ENCODE measurements around the gene TMEM245.
"Not testable (repeated sequence)": the region's sequence is repeated elsewhere in the genome, so short reads cannot be mapped to it uniquely, and the experiment has no call there.

TMEM245 gene

DNA sequence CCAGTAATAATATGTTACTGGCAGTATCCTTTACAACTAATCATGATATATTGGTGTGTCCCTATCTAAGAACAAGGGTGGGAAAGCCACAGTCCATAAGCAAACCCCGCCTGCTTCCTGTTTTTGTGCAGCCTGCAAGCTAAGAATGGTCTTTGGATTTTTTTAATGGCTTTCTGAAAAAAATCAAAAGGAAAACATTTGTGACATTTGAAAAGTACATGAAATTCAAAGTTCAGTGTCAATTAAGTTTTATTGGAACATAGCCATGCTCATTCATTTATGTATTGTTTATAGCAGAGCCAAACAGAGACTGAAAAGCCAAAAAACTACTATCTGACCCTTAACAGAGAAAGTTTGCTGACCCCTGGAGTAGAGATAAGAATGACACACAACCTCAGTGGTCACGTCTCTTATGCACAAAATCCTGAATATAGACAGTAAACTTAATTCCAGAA lies 12.8 kb upstream of the TMEM245 start:
- DNase-seq: no peak

DNA sequence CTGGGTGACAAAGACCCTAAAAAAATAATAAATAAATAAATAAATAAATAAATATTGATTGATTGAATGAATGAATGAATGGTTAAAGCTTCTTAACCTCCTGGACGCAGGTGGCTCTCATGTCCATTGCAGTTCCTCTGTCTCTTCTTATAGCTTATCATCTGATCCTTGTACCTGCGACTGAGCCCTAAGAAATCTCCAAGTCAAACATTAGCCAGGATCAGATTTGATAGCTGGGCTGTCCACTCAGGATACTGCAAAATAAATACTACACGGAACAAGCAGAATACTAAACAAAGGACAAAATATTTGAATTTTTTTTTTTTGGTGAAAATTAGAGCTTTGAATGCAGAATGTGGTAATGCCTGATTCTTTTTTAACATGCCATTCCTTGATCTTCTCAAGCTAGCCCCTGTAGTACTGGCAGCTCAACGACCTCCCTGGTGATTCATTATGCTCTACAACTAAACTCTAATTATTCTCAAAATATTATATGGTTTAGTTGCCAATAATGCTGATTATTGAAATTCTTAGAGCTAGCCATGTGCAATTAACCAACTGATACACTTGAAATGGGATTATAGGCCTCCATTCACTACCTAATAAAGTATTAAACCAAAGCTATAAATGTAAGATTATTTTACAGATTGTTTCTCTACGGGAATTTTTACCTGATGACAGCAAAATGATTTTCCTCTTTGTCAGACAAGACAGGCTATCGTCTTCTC lies 9.9 kb upstream of the TMEM245 start:
- DNase-seq: no peak

DNA sequence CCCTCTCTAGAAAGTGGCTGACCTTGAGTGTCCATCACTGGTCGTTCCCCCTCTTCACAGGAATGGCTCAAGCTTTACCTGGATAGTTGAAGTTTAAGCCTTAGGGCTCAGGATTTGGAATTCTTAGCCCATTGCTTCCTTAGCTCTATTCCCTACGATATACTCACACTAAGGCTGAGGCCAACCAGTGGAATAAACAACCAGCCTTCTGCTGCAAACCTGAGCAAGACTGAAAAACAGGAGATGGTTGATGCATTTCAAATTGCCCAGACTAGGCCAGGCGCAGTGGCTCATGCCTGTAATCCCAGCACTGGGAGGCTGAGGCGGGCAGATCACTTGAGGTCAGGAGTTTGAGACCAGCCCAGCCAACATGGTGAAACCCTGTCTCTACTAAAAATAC lies 6.9 kb upstream of the TMEM245 start:
- DNase-seq: not testable (repeated sequence)

DNA sequence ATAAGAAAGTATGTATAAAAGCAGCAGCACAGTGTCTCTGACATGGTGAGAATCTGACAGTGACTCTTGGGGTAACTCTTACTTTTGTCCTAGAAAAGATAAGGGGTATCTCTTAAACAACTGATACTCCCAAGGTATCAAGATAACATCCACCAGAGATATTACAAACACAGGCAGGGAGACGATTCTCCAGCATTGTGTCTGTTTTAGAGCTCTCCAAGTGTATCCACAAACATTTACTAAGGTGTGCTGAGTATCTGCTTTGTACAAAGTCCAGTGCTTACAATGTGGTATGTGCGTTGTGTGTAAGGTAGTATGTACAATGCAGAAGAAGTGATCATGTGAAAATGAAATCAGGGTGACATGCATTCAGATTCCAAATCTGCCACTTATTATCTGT lies 4.4 kb upstream of the TMEM245 start:
- no peak for DNase-seq

DNA sequence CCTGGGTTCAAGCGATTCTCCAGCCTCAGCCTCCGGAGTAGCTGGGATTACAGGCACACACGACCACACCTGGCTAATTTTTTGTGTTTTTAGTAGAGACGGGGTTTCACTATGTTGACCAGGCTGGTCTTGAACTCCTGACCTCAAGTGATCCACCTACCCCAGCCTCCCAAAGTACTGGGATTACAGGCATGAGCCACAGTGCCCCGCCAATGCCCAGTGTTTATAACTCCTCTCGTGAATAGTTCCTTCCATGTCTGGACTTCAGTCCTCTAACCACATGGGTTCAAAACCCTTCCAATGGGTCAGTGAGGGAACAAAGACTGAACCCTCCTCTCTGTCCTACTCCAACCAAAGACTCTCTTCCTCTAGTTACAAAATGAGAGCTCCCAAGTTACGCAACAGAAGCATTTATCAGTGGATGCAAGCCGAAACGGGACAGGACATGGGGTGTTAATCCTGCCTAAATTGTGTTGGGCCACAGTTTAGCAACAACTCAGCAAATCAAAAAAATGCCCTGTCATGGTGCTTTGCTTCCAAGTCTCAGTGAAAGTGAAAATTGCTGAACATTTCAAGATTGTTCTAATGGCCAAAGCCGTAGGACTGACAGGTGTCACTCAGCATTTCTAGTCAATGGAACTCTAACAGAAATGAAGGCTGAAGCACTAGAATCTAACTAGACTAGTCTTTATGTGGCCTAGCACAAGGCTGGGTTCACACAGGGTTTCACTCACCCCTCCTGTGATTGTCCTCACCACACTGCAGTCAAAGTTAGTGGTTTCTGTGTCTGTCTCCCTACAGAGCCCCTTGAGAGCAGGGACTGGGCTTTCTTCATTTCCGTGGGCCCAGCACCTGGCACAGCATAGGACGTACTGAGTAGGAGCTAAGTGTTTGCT lies 3.2 kb upstream of the TMEM245 start:
- DNase-seq: no peak

DNA sequence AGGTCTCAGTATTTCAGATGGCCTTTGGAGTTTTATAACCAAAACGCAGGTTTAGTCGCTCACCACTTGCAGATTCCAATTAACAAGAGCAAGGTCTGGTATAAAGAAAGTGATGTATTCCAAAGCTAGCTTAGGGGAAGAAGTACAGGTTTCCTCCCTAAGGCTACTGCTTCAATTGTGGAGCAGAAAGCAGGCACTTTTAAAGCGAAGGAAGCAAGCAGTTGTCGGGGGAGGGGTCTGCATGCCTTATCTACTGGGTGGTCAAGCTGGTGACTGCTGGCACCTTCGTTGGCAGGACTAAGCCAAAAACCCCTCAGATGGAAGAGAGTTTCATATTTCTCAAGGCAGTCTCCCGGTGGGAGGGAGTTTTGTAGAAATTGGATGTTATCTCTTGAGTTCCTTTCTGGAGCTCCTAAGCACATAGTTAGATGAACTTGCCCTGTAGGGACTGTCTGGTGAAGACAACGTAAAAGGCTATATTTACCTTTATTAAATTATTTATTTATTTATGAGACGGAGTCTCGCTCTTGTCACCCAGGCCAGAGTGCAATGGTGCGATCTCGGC lies 1.6 kb upstream of the TMEM245 start:
- no peak for DNase-seq

DNA sequence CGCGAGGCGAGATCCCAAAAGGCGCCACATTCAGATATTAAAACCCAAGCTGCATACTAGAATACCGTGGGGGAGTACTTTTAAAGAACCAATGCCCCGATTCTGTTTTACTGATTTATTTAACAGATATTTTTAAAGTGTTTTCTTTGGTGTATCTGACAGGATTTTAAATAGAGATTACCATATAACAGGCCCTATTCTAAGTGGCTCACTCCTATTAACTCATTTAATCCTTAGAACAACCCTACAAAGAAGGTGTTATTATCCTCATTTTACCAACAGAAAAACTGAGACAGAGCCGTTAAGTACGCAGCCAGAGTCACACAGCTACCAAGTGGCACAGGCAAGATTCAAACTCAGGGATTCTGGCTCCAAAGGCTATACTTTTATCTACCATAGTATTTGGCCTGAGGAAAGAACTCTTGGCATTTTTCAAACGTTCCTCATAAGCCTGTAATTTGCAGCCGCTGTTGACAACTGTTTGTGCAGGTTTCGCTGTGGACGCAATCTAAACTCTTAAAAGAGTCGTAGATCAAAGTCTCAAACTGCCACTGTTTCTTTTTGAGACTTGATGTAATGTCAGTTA lies 550 bp upstream of the TMEM245 start:
- no peak for DNase-seq

DNA sequence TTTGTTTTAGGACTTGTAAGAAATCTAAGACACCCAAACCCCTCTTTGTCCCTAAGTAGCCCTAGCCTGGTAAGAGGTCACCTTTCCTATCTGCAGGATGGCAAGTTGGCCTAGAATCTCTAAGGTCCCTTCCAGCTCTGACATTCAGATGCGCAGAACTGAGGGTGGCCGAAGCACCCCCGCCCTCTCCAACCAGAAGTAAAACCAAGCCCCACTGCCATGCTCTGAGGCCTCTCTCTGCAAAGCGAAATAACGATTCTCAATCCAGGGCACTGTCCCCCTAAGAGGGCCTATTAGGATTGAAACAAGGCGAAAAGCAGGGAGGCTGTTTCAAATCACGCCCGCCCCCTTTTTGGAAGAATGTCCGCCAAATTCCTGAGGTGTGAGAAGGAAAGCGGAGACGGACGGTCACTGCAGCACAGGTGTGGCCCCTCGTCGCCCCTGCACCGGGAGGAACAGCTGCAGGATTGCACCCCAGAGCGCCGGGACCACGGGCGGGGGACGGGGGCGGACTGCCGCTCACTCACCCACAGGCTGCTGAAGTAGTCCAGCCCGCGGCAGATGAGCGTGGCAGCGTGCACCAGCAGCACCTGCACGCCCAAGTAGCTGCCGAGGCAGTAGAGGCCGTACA lies 824 bp downstream of the TMEM245 start:
- DNase-seq: no peak

DNA sequence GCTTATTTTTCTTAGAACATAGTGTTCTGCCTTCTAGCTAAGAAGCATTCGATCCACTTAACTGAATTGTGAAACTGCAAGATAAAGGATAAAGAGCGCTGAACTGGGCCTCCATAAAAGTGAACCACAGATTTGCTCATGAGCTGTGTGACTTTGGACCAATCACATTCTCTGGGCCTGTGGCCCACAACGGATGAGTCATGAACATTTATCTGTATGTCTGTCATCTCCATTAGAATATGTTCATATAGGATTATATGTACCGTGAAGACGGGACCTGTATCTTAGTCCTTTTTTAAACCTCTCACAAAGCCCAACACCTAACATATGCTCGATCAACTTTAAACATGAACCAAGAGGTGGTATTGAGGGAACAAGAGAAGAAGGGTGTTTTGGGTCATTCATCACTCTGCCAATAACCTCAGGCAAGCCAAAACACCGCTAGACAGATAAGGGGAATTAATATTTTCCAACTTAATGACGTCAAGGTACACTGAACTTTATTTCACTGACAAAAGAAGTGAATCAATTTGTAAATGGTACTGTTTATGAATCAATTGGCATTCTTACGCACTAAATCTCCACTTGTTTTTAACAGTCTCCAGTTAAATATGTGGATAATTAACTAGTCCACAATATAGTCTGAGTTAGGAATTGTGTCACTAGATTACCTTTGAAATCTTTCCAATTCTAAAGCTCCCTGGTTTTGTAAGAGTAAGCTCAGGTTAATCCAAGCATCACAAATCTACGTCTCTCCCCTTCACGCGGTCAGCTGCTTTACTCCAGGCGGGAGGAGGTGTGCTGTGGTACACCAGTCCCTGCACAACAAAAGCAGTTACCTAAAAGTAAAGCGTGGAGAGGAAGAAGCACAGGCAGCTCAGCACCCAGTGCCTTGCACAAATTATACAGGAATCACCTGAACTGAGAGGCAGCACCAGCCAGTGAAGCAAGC lies 1.6 kb downstream of the TMEM245 start:
- DNase-seq: peak; percentile 61

DNA sequence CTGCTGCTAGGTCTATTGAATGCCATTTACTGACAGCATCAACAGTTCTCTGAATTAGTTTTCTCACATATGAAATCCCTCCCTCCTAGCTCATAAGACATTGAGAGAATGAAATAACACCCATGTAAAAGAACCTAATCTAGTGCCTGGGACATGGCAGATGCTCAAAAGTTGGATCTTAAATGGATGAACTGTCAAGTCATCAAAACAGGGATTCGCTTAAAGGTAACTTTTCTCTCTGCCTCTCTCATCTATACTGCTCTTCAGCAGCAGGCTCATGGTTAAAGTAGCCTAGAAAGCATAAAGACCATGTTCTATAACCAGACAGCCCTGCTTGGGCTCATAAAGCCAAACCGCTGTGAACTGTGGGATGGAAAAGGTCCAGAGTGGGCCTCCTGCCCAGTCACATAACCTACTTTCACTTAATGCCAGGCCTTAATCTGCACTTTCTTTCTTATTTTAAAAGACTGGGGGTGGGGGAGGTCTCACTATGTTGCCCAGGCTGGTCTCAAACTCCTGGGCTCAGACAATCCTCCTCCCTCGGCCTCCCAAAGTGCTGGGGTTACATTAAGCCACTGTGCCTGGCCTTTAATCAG lies 3.7 kb downstream of the TMEM245 start:
- no peak for DNase-seq

DNA sequence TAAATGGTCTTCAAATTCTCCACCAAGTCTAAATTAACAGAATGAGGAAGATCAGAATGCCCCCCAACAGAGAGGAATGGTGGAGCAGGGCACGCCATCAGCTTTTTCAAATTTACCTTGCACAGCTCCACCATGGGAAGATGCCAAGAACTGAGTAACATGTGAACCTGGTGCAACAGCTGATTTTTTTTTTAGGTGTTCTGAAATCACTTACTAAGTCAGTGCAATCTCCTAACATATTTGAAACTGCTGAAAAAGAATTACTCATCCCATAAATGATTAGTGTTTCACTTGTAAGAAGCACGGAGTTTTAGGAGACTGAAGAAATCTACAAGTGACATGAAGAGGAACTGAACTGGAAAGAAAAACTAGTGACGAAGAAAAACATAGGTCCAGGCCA lies 5.1 kb downstream of the TMEM245 start:
- no peak for DNase-seq

DNA sequence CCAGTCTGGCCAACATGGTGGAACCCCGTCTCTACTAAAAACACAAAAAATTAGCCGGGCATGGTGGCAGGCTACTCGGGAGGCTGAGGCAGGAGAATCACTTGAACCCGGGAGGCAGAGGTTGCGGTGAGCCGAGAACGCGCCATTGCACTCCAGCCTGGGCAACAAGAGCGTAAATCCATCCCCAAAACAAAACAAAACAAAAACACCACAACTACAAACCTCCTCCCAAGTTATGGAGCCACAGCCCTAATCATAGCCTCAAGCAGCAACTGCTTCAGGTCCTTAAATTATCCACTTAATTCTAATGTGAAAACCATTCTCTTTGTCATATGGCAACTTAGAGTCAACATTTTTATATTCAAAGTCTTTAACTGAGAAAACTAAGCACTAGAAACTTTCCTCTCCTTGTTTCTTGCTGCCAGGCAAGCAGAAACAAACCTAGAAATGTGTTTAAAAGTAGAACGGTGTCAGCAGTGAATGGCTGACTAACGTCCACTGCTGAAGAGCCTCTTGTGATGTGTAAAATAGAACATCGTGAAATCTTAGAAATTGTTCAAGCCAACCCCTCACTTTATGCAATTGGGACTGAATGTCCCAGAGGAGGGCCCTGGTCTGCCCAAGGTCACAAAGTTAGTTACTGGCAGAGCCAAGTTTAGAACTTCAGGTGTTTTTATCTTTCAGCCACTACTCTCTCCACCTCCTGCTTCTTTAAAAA lies 5.7 kb downstream of the TMEM245 start:
- no peak for DNase-seq

DNA sequence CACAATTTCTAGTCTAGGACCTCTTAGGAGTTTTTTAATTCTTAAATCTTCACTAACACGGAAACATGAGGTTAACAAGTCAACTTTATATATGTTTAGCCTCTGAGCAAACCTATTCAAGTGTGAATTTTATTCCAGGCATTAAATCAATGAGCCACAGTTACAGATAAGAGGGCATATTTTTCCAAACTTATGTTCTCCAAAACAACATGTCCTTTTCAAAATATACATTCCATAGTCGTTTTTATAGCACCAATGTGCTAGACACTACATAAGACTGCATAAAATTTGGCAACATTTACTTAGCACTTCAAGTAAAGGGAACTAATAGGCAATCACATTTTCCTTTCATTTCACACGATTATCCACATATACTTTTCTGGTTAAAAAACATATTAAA lies 6.5 kb downstream of the TMEM245 start:
- no peak for DNase-seq

DNA sequence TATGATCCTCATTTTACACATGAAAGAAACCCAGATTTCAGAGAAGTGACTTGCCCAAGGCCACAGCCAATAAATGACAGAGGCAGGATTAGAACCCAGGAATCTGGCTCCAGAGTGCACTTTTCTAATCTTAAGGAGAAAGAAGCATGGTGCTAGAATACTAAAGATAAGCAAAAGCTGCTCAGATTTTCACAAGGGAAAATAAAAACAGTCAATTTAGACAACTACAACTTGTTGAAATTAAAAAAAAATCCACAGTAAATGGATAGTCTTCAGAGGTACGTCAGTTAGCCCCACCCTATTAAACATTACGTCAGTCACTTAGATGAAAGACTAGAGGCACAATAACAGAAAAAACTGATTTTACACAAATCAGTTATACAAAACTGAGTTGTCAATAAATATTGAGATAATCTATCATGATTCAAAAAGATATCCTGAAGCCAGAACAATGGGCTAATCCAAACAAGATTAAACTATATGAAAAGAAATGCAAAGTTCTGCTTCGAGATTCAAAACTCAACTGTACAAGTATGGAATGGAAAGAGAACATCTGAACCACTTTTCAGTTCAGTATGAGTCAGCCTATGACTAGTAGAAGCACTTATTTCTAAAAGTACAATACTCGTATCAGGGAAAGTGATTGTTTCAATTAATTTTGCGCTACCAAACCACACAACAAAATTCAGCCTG lies 9.3 kb downstream of the TMEM245 start:
- no peak for DNase-seq

DNA sequence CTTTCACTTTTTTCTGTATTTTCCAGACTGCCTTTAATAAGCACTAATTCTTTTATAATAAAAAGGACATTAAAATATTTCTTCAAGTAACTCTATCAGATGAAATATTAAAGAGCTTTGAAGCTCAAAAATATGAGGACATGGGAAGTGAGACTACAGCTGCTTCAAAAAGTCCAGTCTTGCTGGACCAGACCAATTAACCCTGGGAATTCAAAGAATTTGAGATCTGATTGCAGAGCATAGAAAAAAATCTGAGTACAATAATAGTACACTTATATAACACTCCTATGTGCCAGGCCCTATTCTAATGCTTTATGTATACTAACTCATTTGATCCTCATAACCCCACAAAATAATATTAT lies 9.8 kb downstream of the TMEM245 start:
- no peak for DNase-seq

DNA sequence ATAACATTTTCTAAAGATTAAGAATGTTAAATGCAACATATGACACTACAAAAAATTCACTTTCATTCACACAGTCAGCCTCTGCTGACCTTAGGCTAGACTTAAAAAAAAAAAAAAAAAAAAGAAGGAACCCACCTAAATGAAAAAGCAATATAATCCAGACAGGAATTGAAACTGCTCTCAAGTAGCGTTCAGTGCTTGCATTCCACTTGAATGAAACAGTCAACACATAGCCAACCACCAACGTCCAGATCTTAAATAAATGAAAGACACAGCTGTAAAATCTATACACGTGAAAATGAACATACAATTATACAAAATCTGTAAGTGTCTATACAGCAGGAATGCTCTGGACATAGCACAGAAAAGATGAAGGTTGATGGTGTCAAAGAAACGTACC lies 11.4 kb downstream of the TMEM245 start:
- DNase-seq: no peak

DNA sequence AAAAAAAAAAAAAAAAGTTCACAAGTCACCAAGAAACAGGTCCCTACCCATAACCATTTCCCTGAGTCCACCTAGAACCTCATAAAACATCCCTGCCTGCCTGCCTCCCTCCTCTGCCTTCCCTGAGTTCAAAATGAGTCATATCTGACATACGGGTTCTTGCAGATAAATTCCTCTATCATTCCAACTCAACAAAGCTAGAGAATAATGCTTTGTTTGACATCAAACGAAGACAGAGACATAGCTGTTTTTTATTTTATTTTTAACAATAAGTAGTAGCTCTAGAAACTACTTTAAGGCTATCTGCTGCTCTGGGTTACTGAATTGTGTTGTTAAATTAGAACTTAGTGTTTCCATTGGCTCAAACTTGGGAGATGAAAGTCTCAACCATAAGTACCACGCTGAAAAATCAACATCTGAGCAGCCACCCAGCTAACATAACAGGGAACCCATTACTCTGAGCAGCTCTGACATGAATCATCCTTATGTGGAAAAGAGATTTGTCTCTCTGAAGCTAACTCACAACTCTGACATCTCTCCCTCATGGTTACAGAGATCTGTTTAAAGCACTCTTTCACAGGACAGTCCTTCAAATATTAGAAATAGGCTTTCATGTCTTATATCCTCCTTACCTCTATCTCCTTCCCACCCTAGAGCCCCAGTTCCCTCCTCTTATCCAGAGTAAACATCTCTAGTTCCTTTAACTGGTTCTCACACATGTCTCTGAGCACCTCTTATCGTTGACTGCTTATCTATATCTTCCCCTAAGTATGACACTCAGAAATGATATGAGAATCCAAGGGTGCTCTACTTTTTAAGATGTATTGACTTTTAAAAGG lies 12.1 kb downstream of the TMEM245 start:
- peak; percentile 14 for DNase-seq

DNA sequence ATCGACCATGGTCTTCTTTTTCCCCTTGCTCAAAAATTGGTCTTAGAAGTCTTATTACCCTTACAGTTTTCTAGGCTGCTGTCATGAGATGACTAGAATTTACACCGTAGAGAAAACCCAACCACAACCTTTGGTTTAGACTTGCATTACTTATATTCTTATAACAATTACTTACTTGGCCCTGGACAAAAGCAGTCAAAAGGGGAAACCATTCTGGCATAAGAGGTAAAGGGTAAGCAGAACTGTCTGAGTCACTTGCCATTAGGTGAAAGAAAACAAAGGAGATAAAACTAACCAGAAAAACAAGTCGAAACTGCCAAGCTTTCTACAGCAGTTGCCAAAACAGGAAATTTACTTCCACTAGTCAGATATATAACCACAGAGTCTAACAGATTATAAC lies 17.9 kb downstream of the TMEM245 start:
- DNase-seq: no peak

DNA sequence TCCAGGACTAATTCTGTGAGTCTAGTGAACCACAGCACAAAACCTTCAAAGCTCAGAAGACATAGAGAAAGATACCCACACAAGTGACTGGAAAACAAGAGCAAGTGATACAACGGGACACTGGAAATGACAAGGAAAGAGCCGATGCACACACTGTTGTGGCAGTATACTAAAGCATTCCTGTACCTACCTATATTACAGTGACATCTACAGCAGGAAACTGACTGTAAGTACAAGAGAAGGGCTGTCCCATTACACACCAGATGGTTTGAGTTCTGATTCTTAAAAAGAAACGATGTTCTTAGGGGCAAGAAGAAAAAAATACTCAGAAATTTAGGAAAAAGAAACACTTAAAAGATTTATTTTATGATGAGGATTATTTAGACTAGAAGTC lies 18.5 kb downstream of the TMEM245 start:
- no peak for DNase-seq

All from stimulated activated CD4-positive, alpha-beta T cell treated with anti-CD3 and anti-CD28 coated beads, Interleukin-15, amount 100 ng/mL, for 24 hours (primary cell).